ENCODE data around the gene PNPLA5.

The PNPLA5 gene

GRCh38 chr22:43891360-43892182, at the start of gene PNPLA5:
PNPLA5 (minus strand) TSS chr22:43892013; CDS start chr22:43891880, 133 bp downstream.
- H3K4me1 ChIP-seq (ENCODE audit: insufficient read depth, low read length, poor library complexity, severe bottlenecking): no peaks in the 10 kb centered on the region
- no peaks in the 10 kb centered on the region for H3F3A ChIP-seq (ENCODE audit: low read depth)
- H3K9ac ChIP-seq (ENCODE audit: low read depth, low read length, poor library complexity, severe bottlenecking): no peak within 1 kb of the TSS
- H3K9me3 ChIP-seq (ENCODE audit: insufficient read depth, low read depth, low read length): no peaks in the 10 kb centered on the region
- H3K36me3 ChIP-seq (ENCODE audit: insufficient read depth, low read length): no peaks in the 10 kb centered on the region
- no peak within 1 kb of the TSS for H3K4me2 ChIP-seq (ENCODE audit: low read depth, low read length, poor library complexity, severe bottlenecking)
- H3K9me2 ChIP-seq (replicated peaks; ENCODE audit: low read depth, low read length): no peaks in the 10 kb centered on the region
- H2AFZ ChIP-seq (ENCODE audit: low read length): no peak within 1 kb of the TSS
- no peak for TF ChIP-seq CTCF (conservative IDR thresholded peaks at IDR 0.05; ENCODE audit: low read length)
- no peaks in the 10 kb centered on the region for H3K79me2 ChIP-seq (ENCODE audit: insufficient read depth, low read length)
- no peaks in the 10 kb centered on the region for H3K27me3 ChIP-seq (ENCODE audit: insufficient read depth, low read length, poor library complexity, severe bottlenecking)
- H4K20me1 ChIP-seq (ENCODE audit: insufficient read depth, low read length, poor library complexity, severe bottlenecking): no peaks in the 10 kb centered on the region
- no peak within 1 kb of the TSS for H3K4me3 ChIP-seq (ENCODE audit: low read length, poor library complexity, severe bottlenecking)

GRCh38 chr22:43941449-43941848, 49.6 kb upstream of the PNPLA5 start:
- no peaks in the 10 kb centered on the region for H3F3A ChIP-seq (ENCODE audit: low read depth)
- no peaks in the 10 kb centered on the region for H3K36me3 ChIP-seq (ENCODE audit: insufficient read depth, low read length)
- H3K4me2 ChIP-seq (ENCODE audit: low read depth, low read length, poor library complexity, severe bottlenecking): no peak overlapping the region
- H3K79me2 ChIP-seq (ENCODE audit: insufficient read depth, low read length): no peaks in the 10 kb centered on the region
- H3K4me1 ChIP-seq (ENCODE audit: insufficient read depth, low read length, poor library complexity, severe bottlenecking): peaks cover 3% of the 10 kb centered on the region
- H2AFZ ChIP-seq (ENCODE audit: low read length): no peak overlapping the region
- no peaks in the 10 kb centered on the region for H3K9me3 ChIP-seq (ENCODE audit: insufficient read depth, low read depth, low read length)
- H3K27me3 ChIP-seq (ENCODE audit: insufficient read depth, low read length, poor library complexity, severe bottlenecking): no peaks in the 10 kb centered on the region
- no peaks in the 10 kb centered on the region for H3K9me2 ChIP-seq (replicated peaks; ENCODE audit: low read depth, low read length)
- no peaks in the 10 kb centered on the region for H4K20me1 ChIP-seq (ENCODE audit: insufficient read depth, low read length, poor library complexity, severe bottlenecking)
- no peak overlapping the region for H3K9ac ChIP-seq (ENCODE audit: low read depth, low read length, poor library complexity, severe bottlenecking)
- TF ChIP-seq EZH2phosphoT487 (IDR thresholded peaks at IDR 0.05; ENCODE audit: borderline replicate concordance) (no peak), CTCF (conservative IDR thresholded peaks at IDR 0.05; ENCODE audit: low read length) (no peak)
- H3K4me3 ChIP-seq (ENCODE audit: low read length, poor library complexity, severe bottlenecking): no peak overlapping the region

GRCh38 chr22:43931771-43932170, 40.0 kb upstream of the PNPLA5 start:
- no peaks in the 10 kb centered on the region for H3K9me2 ChIP-seq (replicated peaks; ENCODE audit: low read depth, low read length)
- H3K27me3 ChIP-seq (ENCODE audit: insufficient read depth, low read length, poor library complexity, severe bottlenecking): no peaks in the 10 kb centered on the region
- H3K36me3 ChIP-seq (ENCODE audit: insufficient read depth, low read length): no peaks in the 10 kb centered on the region
- no peaks in the 10 kb centered on the region for H3F3A ChIP-seq (ENCODE audit: low read depth)
- H3K9me3 ChIP-seq (ENCODE audit: insufficient read depth, low read depth, low read length): no peaks in the 10 kb centered on the region
- no peak overlapping the region for H3K9ac ChIP-seq (ENCODE audit: low read depth, low read length, poor library complexity, severe bottlenecking)
- no peak overlapping the region for H3K4me3 ChIP-seq (ENCODE audit: low read length, poor library complexity, severe bottlenecking)
- no peak for TF ChIP-seq EZH2phosphoT487 (IDR thresholded peaks at IDR 0.05; ENCODE audit: borderline replicate concordance)
- TF ChIP-seq CTCF (conservative IDR thresholded peaks at IDR 0.05; ENCODE audit: low read length): no peak
- H2AFZ ChIP-seq (ENCODE audit: low read length): no peak overlapping the region
- no peaks in the 10 kb centered on the region for H3K4me1 ChIP-seq (ENCODE audit: insufficient read depth, low read length, poor library complexity, severe bottlenecking)
- no peak overlapping the region for H3K4me2 ChIP-seq (ENCODE audit: low read depth, low read length, poor library complexity, severe bottlenecking)
- H4K20me1 ChIP-seq (ENCODE audit: insufficient read depth, low read length, poor library complexity, severe bottlenecking): no peaks in the 10 kb centered on the region
- H3K79me2 ChIP-seq (ENCODE audit: insufficient read depth, low read length): no peaks in the 10 kb centered on the region

All from Loucy (cell line).